ENCODE results near the gene LGI1. TPM values are rescaled to one million over a fixed set of nuclear protein-coding genes. Genes with fewer than 3 reads are reported as not detected.

The LGI1 gene
- total and polyA plus RNA-seq, 5 donors from 2014 or later, result not detected

DNA sequence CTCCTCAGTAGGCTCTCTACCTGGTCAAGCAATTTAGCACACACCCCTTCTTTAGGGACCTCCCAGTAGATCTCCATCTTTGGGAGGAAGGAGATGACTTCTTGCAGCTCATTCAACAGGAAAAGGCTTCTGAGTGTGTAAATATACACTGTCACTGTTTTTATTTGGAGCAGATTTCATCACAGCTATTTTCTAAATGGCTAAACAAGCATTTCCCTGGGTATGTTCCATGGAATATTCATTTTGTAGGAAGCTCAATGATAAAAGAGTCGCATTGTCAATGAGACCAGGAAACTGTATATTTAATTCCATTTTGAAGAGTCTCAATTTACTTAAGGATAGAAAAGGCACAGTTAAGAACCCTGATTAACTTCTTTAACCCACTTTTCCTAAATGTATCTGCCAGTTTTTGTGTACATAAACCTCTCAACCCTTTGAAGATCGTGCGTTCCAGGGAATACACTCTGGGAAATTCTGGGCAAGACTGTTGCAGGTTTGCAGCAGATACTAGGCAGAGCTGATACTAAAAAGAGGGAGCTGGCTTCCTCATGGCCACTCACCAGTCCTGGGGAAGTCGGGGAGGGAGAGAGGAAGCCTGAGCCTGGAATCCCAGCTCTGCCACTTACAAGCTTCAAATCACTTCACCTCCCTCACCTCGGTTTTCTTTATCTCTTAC is 10.1 kb downstream of the LGI1 start:
- Histone ChIP-seq H3K9me3 (ENCODE audit: control insufficient read depth in 2 of 2, low read length in 2 of 2) (no peaks in the 10 kb centered on the region), H3K4me1 (ENCODE audit: control insufficient read depth, insufficient read depth, low read length, poor library complexity, severe bottlenecking) (no peaks in the 10 kb centered on the region), H3K27me3 (ENCODE audit: control insufficient read depth, insufficient read depth, low read length) (peaks cover 5% of the 10 kb centered on the region), H3K27ac (ENCODE audit: insufficient read depth, low read length, poor library complexity, severe bottlenecking) (no peak overlapping the region), H3K36me3 (ENCODE audit: control insufficient read depth, insufficient read depth, low read length) (no peaks in the 10 kb centered on the region), H3K4me3 (ENCODE audit: low read depth, low read length) (no peak overlapping the region)
- H3K27me3 Mint-ChIP-seq, result peaks cover 15% of the 10 kb centered on the region
- H3K4me3 Mint-ChIP-seq, result no peak overlapping the region
- no peaks in the 10 kb centered on the region for H3K4me1 Mint-ChIP-seq
- H3K27ac Mint-ChIP-seq, result no peak overlapping the region
- H3K9me3 Mint-ChIP-seq, result peaks cover 0 to 1% (median 0%) of the 10 kb centered on the region in 7 donors
- H3K36me3 Mint-ChIP-seq, result no peaks in the 10 kb centered on the region
- no peak for DNase-seq
- no peak for ATAC-seq (ENCODE audit: low read depth in 2 of 2)

DNA sequence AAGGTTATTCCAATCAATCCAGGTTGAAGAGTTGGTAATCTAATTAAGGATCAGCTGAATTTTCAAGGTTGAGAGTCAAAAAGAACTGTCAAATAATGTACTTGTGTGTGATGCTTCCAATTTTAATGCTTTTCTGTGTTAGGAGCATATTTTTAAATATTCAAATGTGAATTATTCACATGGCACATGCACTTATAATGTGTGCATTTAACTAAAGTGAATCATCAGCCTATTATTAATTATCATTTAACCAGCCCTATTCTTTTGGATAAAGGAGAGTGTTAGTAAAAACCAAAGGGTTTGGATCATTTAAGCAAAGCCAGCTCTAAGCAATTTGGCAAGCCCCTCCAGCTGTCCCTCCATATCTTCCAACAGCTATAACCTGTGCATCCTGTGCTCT is 11.2 kb downstream of the LGI1 start:
- peaks cover 5% of the 10 kb centered on the region for H3K27me3 ChIP-seq (ENCODE audit: control insufficient read depth, insufficient read depth, low read length)
- H3K36me3 ChIP-seq (ENCODE audit: control insufficient read depth, insufficient read depth, low read length), result no peaks in the 10 kb centered on the region
- H3K27ac ChIP-seq (ENCODE audit: insufficient read depth, low read length, poor library complexity, severe bottlenecking), result no peak overlapping the region
- H3K9me3 Mint-ChIP-seq, result peaks cover 0 to 1% (median 0%) of the 10 kb centered on the region in 7 donors
- H3K9me3 ChIP-seq (ENCODE audit: control insufficient read depth in 2 of 2, low read length in 2 of 2), result no peaks in the 10 kb centered on the region
- ATAC-seq (ENCODE audit: low read depth in 2 of 2), result no peak
- H3K4me1 Mint-ChIP-seq, result no peaks in the 10 kb centered on the region
- DNase-seq, result no peak
- H3K36me3 Mint-ChIP-seq, result no peaks in the 10 kb centered on the region
- peaks cover 12% of the 10 kb centered on the region for H3K27me3 Mint-ChIP-seq
- no peaks in the 10 kb centered on the region for H3K4me1 ChIP-seq (ENCODE audit: control insufficient read depth, insufficient read depth, low read length, poor library complexity, severe bottlenecking)
- no peak overlapping the region for H3K27ac Mint-ChIP-seq
- no peak overlapping the region for H3K4me3 ChIP-seq (ENCODE audit: low read depth, low read length)
- no peak overlapping the region for H3K4me3 Mint-ChIP-seq

DNA sequence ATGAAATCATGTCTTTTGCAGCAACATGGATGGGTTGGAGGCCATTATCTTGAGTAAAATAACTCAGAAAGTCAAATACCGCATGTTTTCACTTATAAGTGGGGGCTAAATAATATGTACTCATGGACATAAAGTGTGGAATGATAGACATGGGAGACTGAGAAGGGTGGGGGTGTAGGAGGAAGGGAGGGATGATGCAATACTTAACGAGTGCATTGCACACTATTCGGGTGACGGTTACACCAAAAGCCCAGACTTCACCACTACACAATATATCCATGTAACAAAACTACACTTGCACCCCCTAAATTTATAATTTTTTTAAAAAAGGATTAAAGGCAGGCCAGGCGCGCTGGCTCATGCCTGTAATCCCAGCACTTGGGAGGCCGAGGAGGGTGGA is 13.6 kb downstream of the LGI1 start:
- DNase-seq (no peak), ATAC-seq (ENCODE audit: low read depth in 2 of 2) (no peak)
- no peaks in the 10 kb centered on the region for H3K4me1 Mint-ChIP-seq
- H3K27ac Mint-ChIP-seq, result no peak overlapping the region
- H3K36me3 Mint-ChIP-seq, result no peaks in the 10 kb centered on the region
- no peak overlapping the region for H3K27ac ChIP-seq (ENCODE audit: insufficient read depth, low read length, poor library complexity, severe bottlenecking)
- H3K9me3 Mint-ChIP-seq, result peaks cover 0 to 3% (median 0%) of the 10 kb centered on the region in 7 donors
- H3K27me3 Mint-ChIP-seq, result peaks cover 13% of the 10 kb centered on the region
- H3K4me3 Mint-ChIP-seq, result no peak overlapping the region
- peaks cover 2% of the 10 kb centered on the region for H3K27me3 ChIP-seq (ENCODE audit: control insufficient read depth, insufficient read depth, low read length)
- H3K4me1 ChIP-seq (ENCODE audit: control insufficient read depth, insufficient read depth, low read length, poor library complexity, severe bottlenecking), result no peaks in the 10 kb centered on the region
- no peak overlapping the region for H3K4me3 ChIP-seq (ENCODE audit: low read depth, low read length)
- H3K36me3 ChIP-seq (ENCODE audit: control insufficient read depth, insufficient read depth, low read length), result no peaks in the 10 kb centered on the region
- no peaks in the 10 kb centered on the region for H3K9me3 ChIP-seq (ENCODE audit: control insufficient read depth in 2 of 2, low read length in 2 of 2)

DNA sequence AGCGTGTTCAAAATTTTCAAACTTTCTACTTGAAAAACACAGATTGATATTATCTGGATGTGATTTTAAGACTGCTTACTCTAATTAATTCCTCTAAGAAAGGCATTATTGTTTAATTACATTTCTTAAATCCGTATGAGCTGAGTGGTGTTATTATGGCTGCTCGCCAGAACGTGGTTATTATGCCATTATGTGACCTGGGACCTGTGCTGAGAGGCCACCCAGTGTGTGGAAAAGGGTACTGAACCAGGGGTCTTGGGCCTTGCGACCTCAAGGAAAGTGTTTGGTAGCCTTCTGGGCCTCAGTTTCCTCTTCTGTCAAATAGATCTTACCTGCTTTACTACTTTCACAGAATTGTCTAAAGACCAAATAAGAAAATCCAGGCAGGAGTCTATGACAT is 15.4 kb downstream of the LGI1 start:
- DNase-seq (no peak), ATAC-seq (ENCODE audit: low read depth in 2 of 2) (no peak)

DNA sequence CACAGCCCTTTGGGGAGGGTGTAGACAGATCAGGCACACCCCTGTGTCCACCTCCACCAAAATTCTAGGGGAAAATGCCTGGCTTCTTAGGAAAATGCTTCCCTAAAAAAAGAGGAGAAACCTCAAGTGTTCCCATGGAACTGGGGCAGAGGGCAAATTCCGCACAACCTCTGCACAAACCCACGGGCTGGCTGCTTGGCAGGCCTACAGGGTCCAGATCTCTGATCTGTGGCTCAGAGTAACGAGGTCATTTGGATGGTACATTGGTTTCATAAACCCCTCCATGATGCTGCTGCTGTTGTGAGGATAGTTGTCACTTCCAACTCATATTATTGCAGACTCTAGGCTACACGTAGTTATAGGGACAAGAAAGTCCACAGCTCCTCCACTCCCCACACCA is 16.0 kb downstream of the LGI1 start:
- no peak overlapping the region for H3K27ac Mint-ChIP-seq
- ATAC-seq (ENCODE audit: low read depth in 2 of 2), result no peak

More for the DNA sequence above, 15.4 kb downstream of the LGI1 start:
- no peak overlapping the region for H3K27ac ChIP-seq (ENCODE audit: insufficient read depth, low read length, poor library complexity, severe bottlenecking)
- no peaks in the 10 kb centered on the region for H3K36me3 ChIP-seq (ENCODE audit: control insufficient read depth, insufficient read depth, low read length)
- H3K27me3 ChIP-seq (ENCODE audit: control insufficient read depth, insufficient read depth, low read length), result peaks cover 4% of the 10 kb centered on the region
- Mint-ChIP-seq H3K4me1 (no peaks in the 10 kb centered on the region), H3K9me3 (peaks cover 0 to 3% (median 0%) of the 10 kb centered on the region in 7 donors), H3K4me3 (no peak overlapping the region), H3K27me3 (peaks cover 17% of the 10 kb centered on the region), H3K36me3 (no peaks in the 10 kb centered on the region), H3K27ac (no peak overlapping the region)
- H3K4me1 ChIP-seq (ENCODE audit: control insufficient read depth, insufficient read depth, low read length, poor library complexity, severe bottlenecking), result no peaks in the 10 kb centered on the region
- no peak overlapping the region for H3K4me3 ChIP-seq (ENCODE audit: low read depth, low read length)
- H3K9me3 ChIP-seq (ENCODE audit: control insufficient read depth in 2 of 2, low read length in 2 of 2), result no peaks in the 10 kb centered on the region

DNA sequence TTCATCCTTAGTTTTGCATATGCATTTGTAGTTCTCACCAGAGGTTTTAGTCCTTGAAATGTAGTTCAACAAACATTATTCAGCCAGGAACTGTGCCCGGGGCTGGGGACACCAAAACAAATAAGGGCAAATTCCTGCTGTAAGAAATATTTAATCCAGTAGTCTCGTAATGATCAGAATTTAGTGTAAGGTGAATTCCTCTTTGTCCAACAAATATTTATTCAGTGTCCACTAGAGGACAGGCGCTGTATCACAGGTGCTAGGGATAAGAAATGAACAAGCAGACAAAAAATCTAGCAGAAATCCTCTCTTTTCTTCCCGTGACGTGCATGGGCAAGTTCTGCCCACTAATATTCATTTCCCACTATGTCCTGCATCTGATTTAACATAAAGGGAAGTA is 17.6 kb downstream of the LGI1 start:
- DNase-seq, result no peak
- H3K4me1 Mint-ChIP-seq, result no peaks in the 10 kb centered on the region
- Histone ChIP-seq H3K27ac (ENCODE audit: insufficient read depth, low read length, poor library complexity, severe bottlenecking) (no peak overlapping the region), H3K27me3 (ENCODE audit: control insufficient read depth, insufficient read depth, low read length) (peaks cover 4% of the 10 kb centered on the region), H3K36me3 (ENCODE audit: control insufficient read depth, insufficient read depth, low read length) (no peaks in the 10 kb centered on the region), H3K4me3 (ENCODE audit: low read depth, low read length) (no peak overlapping the region), H3K4me1 (ENCODE audit: control insufficient read depth, insufficient read depth, low read length, poor library complexity, severe bottlenecking) (no peaks in the 10 kb centered on the region), H3K9me3 (ENCODE audit: control insufficient read depth in 2 of 2, low read length in 2 of 2) (no peaks in the 10 kb centered on the region)
- no peak overlapping the region for H3K4me3 Mint-ChIP-seq
- H3K9me3 Mint-ChIP-seq, result peaks cover 0 to 3% (median 0%) of the 10 kb centered on the region in 7 donors
- no peak for ATAC-seq (ENCODE audit: low read depth in 2 of 2)
- H3K27me3 Mint-ChIP-seq, result peaks cover 11% of the 10 kb centered on the region
- no peak overlapping the region for H3K27ac Mint-ChIP-seq
- no peaks in the 10 kb centered on the region for H3K36me3 Mint-ChIP-seq

More for the DNA sequence above, 16.0 kb downstream of the LGI1 start:
- H3K27me3 Mint-ChIP-seq, result peaks cover 17% of the 10 kb centered on the region
- H3K9me3 Mint-ChIP-seq, result peaks cover 0 to 3% (median 0%) of the 10 kb centered on the region in 7 donors
- no peaks in the 10 kb centered on the region for H3K4me1 Mint-ChIP-seq
- Histone ChIP-seq H3K36me3 (ENCODE audit: control insufficient read depth, insufficient read depth, low read length) (no peaks in the 10 kb centered on the region), H3K4me3 (ENCODE audit: low read depth, low read length) (no peak overlapping the region), H3K27me3 (ENCODE audit: control insufficient read depth, insufficient read depth, low read length) (peaks cover 6% of the 10 kb centered on the region), H3K9me3 (ENCODE audit: control insufficient read depth in 2 of 2, low read length in 2 of 2) (no peaks in the 10 kb centered on the region), H3K4me1 (ENCODE audit: control insufficient read depth, insufficient read depth, low read length, poor library complexity, severe bottlenecking) (no peaks in the 10 kb centered on the region), H3K27ac (ENCODE audit: insufficient read depth, low read length, poor library complexity, severe bottlenecking) (no peak overlapping the region)
- no peak overlapping the region for H3K4me3 Mint-ChIP-seq
- DNase-seq, result no peak
- no peaks in the 10 kb centered on the region for H3K36me3 Mint-ChIP-seq

DNA sequence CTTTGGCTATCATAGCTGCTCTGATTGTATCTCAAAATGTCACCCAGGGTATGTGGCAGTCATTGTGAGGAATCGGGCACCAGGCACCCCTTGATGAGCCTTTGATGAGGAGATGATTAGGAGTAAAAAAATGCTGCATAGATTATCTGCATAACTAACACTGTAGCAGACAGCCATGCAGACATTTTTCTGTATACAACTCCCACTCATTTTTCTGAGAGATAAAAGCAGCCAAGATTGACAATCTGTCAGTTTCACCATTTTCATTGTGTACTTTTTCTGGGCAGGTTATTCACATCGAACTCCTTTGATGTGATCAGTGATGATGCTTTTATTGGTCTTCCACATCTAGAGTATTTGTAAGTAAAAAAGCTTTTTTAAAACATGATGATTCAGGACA is 19.4 kb downstream of the LGI1 start:
- no peaks in the 10 kb centered on the region for H3K36me3 ChIP-seq (ENCODE audit: control insufficient read depth, insufficient read depth, low read length)
- H3K36me3 Mint-ChIP-seq, result no peaks in the 10 kb centered on the region
- H3K4me1 ChIP-seq (ENCODE audit: control insufficient read depth, insufficient read depth, low read length, poor library complexity, severe bottlenecking), result no peaks in the 10 kb centered on the region
- H3K9me3 Mint-ChIP-seq, result peaks cover 0 to 2% (median 0%) of the 10 kb centered on the region in 7 donors
- no peak overlapping the region for H3K27ac ChIP-seq (ENCODE audit: insufficient read depth, low read length, poor library complexity, severe bottlenecking)
- ATAC-seq (ENCODE audit: low read depth in 2 of 2), result no peak
- H3K4me1 Mint-ChIP-seq, result no peaks in the 10 kb centered on the region
- no peaks in the 10 kb centered on the region for H3K9me3 ChIP-seq (ENCODE audit: control insufficient read depth in 2 of 2, low read length in 2 of 2)
- DNase-seq, result no peak
- peaks cover 4% of the 10 kb centered on the region for H3K27me3 ChIP-seq (ENCODE audit: control insufficient read depth, insufficient read depth, low read length)
- no peak overlapping the region for H3K27ac Mint-ChIP-seq
- peaks cover 9% of the 10 kb centered on the region for H3K27me3 Mint-ChIP-seq
- no peak overlapping the region for H3K4me3 ChIP-seq (ENCODE audit: low read depth, low read length)
- H3K4me3 Mint-ChIP-seq, result no peak overlapping the region

DNA sequence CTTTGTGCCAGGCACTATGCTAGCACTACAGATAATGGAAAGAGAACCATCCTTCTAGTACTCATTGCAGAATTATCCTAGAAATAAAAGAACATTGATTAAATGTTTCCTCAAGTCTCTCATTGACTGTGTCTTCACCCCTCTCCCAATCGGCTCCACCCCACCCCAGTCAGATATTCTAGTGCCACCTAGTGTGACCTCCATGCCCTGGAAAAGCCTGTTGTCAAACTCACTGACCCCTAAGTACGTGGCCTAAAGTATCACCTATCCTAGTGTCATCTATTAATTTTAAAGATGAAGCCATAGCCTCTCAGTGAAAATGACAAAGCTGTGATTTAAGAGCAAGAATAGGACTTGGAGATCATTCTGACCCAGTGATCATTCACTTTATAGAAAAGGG is 26.3 kb downstream of the LGI1 start:
- Histone ChIP-seq H3K27ac (ENCODE audit: insufficient read depth, low read length, poor library complexity, severe bottlenecking) (no peak overlapping the region), H3K4me3 (ENCODE audit: low read depth, low read length) (no peak overlapping the region), H3K9me3 (ENCODE audit: control insufficient read depth in 2 of 2, low read length in 2 of 2) (no peaks in the 10 kb centered on the region), H3K27me3 (ENCODE audit: control insufficient read depth, insufficient read depth, low read length) (no peaks in the 10 kb centered on the region), H3K4me1 (ENCODE audit: control insufficient read depth, insufficient read depth, low read length, poor library complexity, severe bottlenecking) (no peaks in the 10 kb centered on the region), H3K36me3 (ENCODE audit: control insufficient read depth, insufficient read depth, low read length) (no peaks in the 10 kb centered on the region)
- Mint-ChIP-seq H3K27ac (no peak overlapping the region), H3K27me3 (peaks cover 9% of the 10 kb centered on the region), H3K36me3 (no peaks in the 10 kb centered on the region), H3K9me3 (no peaks in the 10 kb centered on the region), H3K4me1 (no peaks in the 10 kb centered on the region), H3K4me3 (no peak overlapping the region)
- DNase-seq, result no peak
- ATAC-seq (ENCODE audit: low read depth in 2 of 2), result no peak
